ENCODE data around the gene WDR90.

Gene WDR90

DNA sequence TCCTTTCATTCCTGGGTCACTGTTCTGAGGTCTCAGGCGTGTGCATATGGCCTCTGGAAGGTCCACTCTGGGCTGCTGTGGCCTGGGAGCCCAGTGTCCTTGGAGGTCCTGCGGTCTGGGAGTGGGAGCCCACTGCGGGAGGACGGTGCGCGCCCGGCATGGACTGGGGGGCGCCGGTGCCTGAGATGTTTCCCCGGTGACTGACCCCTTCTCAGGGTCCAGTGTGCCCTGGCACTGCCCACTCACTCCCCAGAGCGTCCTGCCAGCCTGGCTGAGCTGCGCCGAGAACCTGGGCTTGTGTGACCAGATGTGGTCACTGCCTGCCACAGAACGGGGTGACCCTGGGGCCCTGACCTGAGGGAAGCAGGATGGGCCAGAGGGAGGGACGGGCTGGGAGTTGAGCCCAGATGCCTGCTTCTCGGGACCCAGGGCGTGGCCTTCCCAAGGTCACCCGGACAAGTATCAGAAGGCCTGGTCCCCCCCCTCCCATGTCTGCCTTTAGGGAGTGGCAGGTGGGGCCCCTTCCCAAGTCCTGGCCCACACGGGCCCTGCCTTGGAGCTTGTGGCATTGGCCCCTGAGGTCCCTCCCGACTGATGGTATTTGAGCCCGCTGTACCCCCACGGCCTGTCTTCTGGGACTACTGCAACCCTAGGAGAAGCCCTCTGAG is 25.2 kb downstream of the WDR90 start:
- in situ Hi-C loops (cut with MboI; ENCODE audit: low sequenced_read_pairs), result no loop called here

DNA sequence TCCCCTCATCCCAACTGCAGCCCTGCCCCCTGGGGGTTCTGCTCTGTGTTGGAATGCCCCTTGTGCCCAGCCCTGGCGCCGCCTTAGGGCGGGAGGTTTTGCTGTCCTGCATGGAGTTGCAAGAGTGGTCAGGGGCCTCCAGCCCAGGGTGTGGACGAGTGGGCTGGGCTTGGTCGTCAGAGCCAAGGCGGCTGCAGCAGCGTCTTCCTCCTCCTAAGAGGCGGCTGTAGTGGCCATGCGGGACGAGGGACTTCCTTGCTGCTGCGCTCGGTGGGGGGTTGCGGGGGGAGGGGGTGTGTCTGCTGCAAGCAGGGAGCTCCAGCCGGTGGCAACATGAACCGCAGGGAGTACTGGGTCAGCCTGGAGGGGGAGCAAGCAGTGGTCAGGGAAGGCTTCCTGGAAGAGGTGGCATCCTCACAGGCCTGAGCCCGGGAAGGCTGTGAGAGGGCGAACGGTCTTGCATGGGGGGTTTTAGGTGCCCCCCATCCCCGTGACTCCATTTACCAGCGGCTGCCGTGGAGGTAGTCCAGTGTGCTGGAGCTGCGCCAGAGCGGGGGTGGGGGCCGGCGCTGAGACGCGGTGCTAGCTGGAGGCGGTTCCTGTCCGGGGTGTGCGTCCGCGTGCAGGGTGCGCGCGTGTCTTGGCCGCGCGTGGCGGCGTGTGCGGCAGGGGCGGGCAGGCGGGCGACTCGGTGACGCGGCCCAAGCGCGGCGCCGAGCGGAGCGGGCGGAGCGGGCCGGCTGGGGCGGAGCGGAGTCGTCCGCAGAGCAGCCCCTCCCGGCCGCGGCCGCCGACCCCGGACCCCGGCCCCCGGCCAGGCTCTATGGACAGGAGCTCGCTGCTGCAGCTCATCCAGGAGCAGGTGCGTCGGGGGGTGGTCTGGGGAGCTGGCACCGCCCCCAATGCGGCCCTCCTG is 26.1 kb downstream of the WDR90 start, which contains the start of gene RHBDL1:
RHBDL1 (plus strand) TSS at position 704 of the 916 bp plus-strand sequence; CDS start at position 824, 120 bp downstream.
- in situ Hi-C loops (cut with MboI; ENCODE audit: low sequenced_read_pairs), result no loop called here

DNA sequence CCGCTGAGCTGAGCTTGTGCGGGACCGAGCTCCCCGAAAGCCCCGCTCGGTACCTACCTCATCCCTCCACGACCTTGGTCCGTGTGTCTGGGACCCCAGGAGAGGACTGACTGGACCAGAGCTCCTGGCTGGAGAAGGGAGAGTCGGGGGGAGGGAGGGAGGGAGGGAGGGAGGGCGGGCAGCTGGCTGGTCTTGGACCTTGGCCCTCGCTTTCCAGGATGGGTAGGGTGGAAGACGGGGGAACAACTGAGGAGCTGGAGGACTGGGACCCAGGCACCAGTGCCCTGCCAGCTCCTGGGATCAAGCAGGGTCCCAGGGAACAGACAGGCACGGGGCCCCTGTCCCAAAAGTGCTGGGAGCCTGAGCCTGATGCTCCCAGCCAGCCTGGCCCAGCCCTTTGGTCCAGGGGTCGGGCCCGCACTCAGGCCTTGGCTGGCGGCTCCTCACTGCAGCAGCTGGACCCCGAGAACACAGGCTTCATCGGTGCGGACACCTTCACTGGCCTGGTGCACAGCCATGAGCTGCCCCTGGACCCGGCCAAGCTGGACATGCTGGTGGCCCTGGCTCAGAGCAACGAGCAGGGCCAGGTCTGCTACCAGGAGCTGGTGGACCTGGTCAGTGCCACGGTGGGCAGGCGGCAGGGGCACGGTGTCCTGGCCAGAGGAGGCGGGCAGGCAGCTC is 26.9 kb downstream of the WDR90 start:
- in situ Hi-C loops (cut with MboI; ENCODE audit: low sequenced_read_pairs), result no loop called here

DNA sequence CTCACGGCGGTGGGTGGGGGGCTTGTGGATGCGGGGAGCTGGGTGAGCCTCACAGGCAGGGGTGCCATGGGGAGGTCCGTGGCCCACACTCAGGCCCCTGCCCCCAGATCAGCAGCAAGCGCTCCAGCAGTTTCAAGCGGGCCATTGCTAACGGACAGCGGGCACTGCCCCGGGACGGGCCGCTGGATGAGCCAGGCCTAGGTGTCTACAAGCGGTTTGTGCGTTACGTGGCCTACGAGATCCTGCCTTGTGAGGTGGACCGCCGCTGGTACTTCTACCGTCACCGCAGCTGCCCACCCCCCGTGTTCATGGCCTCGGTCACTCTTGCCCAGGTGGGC is 27.4 kb downstream of the WDR90 start:
- in situ Hi-C loops (cut with MboI; ENCODE audit: low sequenced_read_pairs), result no loop called here

DNA sequence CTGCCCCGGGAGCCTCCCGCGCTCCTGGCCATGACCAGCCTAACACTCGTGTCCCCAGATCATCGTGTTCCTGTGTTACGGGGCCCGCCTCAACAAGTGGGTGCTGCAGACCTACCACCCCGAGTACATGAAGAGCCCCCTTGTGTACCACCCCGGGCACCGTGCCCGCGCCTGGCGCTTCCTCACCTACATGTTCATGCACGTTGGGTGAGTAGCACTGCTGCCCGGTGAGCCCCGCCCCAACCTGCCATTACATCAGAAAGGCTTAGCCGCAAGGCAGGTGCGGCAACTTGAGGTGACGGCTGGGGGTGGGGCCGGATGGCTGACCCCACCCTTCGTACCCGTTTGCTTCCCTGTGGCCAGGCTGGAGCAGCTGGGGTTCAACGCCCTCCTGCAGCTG is 27.7 kb downstream of the WDR90 start:
- in situ Hi-C loops (cut with MboI; ENCODE audit: low sequenced_read_pairs), result no loop called here

DNA sequence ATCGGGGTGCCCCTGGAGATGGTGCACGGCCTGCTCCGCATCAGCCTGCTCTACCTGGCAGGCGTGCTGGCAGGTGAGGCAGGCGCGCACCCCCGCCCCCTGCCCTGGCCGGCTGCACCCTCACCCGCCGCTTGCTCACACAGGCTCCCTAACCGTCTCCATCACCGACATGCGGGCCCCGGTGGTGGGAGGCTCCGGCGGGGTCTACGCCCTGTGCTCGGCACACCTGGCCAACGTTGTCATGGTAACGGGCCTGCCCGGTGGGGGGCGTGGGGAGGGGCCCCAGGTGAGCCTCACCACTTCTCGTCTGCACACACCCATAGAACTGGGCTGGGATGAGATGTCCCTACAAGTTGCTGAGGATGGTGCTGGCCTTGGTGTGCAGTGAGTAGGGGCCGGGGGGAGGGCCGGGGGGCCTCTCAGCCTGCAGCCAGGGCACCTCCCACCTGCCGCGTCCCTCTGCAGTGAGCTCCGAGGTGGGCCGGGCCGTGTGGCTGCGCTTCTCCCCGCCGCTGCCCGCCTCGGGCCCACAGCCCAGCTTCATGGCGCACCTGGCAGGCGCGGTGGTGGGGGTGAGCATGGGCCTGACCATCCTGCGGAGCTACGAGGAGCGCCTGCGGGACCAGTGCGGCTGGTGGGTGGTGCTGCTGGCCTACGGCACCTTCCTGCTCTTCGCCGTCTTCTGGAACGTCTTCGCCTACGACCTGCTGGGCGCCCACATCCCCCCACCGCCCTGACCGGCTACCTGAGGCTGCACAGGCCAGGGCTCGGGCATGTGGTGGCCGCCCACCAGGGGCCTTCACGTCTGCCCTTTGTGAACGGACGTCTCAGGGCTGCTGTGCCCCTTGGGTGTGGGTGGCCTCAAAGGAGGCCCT is 28.4 kb downstream of the WDR90 start:
- in situ Hi-C loops (cut with MboI; ENCODE audit: low sequenced_read_pairs), result no loop called here

DNA sequence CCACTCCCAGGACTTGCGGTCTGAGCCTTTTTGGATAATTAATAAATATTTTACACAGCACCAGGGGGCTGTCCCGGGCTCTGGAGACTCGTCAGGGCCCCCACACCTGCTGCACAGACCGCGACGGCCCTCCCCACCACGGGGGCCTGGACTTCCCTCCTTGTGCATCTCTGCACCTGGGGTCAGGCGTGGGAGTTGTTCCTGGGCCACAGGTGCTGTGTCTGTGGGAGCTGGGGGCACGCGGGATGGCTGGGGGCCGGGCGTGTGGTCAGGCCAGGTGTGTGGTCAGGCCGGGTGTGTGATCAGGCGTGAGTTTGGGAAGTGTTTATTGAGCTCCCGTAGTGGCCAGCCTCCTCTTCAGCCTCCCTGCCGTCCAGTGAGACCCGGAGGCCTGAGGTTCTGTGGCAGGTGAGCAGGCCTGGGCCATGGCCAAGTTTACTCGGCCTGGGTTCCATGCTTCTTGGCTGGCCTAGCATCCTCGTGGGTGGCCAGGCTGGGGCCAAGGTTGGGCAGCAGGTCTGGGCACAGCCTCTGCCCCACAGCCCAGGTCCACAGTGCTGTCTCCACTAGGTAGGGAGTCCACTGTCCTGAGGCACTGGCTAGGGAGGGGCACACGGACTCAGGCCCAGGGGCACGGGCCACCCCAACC is 29.2 kb downstream of the WDR90 start:
- in situ Hi-C loops (cut with MboI; ENCODE audit: low sequenced_read_pairs), result no loop called here

DNA sequence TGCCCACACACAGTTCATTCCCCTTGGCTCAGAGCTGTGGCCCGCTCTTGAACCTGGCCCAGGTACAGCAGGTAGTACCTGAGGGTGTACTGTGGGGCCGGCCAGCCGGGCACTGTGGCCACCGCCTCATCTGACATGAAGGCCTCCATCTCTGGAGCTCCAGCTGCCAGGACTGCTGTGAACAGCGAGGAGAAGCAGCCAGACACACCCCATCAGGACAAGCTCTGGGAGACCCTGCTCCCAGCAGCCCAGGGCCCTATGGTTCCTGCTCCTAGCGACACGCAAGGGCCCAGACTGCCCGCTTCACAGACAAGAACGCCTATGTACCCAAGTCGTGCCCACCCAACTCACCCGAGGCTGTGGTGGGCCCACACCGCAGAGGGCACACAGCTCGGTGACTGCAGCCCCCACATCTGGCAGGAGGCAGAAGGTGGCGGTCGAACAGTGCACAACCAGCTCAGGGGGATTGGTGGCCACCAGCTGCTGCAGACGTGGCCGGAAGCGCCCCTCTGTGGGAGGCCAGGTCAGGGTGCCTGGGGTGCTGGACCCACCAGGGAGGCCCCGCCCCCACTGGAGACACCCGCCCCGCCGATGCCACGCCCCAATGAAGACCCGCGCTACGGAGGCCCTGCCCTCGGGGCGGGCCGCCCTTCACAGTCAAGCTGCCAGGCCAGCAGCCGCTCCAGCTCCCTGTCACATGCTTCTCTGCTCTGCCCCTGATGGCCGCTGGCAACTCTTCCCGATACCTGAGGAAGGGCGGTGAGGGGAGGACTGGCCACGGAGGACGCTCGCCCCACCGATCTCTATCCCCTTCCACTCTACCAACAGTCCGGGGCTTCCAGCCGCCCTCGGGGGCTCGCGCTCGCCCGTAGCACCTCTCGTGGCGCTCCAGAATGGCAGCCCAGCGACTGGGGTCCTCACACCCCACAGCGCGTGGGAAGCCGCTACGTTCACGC is 30.0 kb downstream of the WDR90 start:
- in situ Hi-C loops (cut with MboI; ENCODE audit: low sequenced_read_pairs), result no loop called here

DNA sequence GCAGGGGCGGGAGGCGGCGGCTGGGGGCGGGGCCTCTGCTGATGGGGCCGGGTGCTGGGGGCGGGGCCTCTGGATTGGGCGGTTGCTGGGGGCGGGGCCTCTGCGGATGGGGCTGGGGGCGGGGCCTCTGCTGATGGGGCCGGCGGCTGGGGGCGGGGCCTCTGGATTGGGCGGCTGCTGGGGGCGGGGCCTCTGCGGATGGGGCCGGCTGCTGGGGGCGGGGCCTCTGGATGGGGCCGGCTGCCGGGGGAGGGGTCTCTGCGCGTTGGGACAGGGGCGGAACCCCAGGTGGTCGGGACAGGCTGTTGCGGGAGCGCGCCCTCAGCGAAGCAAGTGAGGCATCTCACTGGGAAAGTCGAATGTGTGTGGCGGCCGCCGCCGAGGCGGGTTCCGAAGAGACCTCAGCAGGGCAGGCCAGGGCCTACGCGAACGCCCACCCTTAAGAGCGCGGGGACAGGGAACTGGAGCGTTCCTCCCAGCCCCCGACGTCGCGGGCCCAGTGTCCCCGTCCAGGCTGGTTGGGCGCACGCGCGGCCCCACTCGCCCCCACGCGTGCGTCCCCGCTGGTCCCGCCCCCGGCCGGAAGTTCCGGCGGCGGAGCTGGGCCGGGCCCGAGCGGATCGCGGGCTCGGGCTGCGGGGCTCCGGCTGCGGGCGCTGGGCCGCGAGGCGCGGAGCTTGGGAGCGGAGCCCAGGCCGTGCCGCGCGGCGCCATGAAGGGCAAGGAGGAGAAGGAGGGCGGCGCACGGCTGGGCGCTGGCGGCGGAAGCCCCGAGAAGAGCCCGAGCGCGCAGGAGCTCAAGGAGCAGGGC is 30.9 kb downstream of the WDR90 start, which contains the start of gene STUB1:
STUB1 (plus strand) TSS at position 597 of the 811 bp plus-strand sequence; CDS start at position 713, 116 bp downstream.
- in situ Hi-C loops (cut with MboI; ENCODE audit: low sequenced_read_pairs), result loop anchor here (10.0 kb wide), 1 partner anchor 105 kb away; the partner anchor contains the start of genes CHTF18 and RPUSD1

DNA sequence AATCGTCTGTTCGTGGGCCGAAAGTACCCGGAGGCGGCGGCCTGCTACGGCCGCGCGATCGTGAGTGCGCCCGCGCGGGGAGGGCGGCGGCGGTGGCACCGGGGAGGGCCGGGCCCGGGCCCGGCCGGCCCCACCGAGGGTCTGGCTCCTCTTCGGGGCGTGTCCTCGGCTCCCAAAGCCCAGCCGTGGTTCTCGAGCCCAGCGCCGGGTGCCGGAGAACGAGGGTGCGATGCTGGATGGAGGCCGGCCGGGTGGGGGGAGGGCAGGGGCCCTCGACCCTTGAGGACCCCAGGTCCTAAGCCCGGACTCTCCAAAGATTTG is 31.4 kb downstream of the WDR90 start:
- in situ Hi-C loops (cut with MboI; ENCODE audit: low sequenced_read_pairs), result loop anchor here (10.0 kb wide), 1 partner anchor 104 kb away; the partner anchor contains the start of genes CHTF18 and RPUSD1

DNA sequence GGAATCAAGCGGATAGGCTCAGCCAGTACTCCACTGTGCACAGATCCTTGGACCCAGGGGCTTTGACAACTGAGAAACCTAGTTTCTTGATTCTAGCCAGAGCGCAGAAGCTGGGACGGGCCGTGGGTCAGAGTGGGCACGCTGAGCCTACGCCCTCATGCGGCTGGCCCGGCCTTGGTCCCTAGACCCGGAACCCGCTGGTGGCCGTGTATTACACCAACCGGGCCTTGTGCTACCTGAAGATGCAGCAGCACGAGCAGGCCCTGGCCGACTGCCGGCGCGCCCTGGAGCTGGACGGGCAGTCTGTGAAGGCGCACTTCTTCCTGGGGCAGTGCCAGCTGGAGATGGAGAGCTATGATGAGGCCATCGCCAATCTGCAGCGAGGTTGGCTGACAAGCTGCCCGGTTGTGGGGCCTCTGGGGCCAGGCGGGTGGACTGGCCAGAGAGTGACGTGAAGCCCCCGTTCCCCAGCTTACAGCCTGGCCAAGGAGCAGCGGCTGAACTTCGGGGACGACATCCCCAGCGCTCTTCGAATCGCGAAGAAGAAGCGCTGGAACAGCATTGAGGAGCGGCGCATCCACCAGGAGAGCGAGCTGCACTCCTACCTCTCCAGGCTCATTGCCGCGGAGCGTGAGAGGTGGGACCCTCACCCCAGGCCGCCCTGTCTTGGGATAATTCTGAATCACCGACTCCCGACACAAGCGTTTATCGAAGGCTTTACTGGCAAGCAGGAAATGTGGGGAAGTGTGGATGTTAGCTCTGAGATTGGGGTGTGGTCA is 32.0 kb downstream of the WDR90 start:
- in situ Hi-C loops (cut with MboI; ENCODE audit: low sequenced_read_pairs), result loop anchor here (10.0 kb wide), 1 partner anchor 104 kb away; the partner anchor contains the start of genes CHTF18 and RPUSD1

DNA sequence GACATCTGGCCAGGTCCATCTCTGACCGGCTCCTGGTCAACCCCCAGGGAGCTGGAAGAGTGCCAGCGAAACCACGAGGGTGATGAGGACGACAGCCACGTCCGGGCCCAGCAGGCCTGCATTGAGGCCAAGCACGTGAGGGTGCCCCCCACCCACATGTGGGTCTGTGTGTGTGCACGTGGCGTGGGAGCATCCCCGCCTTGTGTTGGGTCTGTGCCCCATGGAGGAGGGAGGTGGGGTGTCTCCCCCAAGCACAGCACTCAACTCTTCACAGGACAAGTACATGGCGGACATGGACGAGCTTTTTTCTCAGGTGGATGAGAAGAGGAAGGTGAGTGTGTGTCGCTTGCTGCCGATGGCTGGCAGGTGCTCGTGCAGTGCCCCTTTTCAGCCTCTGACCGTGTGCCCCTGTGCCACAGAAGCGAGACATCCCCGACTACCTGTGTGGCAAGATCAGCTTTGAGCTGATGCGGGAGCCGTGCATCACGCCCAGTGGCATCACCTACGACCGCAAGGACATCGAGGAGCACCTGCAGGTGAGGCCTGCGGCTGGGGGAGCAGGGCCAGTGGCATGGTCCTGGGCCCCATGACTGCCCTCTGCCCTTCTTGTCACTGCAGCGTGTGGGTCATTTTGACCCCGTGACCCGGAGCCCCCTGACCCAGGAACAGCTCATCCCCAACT is 32.7 kb downstream of the WDR90 start:
- in situ Hi-C loops (cut with MboI; ENCODE audit: low sequenced_read_pairs), result loop anchor here (10.0 kb wide), 1 partner anchor 103 kb away; the partner anchor contains the start of genes CHTF18 and RPUSD1

DNA sequence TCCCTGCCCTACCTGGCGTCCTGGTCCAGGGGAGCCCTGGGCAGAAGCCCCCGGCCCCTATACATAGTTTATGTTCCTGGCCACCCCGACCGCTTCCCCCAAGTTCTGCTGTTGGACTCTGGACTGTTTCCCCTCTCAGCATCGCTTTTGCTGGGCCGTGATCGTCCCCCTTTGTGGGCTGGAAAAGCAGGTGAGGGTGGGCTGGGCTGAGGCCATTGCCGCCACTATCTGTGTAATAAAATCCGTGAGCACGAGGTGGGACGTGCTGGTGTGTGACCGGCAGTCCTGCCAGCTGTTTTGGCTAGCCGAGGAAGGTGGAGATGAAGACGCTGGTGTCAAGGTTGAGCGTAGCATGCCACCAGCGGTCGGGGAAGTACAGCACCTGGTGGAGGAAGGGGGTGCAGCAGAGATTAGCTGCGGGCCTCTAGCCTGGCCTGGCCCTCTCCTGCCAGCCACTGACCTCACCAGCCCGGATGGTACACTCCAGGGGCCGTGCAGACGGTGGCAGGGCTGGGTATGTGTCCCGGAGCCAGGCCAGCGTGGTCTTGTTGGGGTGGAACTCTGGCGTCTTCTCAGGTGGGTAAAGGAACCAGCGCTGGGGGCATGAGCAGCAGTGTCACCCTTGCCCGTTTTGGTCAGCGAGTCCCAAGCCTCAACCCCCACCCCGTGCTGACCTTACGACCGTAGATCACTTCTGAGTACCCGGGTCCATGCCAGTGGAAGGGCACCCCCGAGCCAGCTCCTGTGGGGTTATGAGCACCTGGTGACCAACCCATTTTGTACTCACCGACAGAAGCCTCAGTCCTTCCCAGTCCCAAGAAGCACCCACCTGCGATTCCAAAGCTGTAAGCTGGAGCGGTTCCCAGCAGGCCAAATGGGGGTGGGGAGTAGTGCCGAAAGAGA is 33.6 kb downstream of the WDR90 start:
- in situ Hi-C loops (cut with MboI; ENCODE audit: low sequenced_read_pairs), result loop anchor here (10.0 kb wide), 1 partner anchor 102 kb away; the partner anchor contains the start of genes CHTF18 and RPUSD1

DNA sequence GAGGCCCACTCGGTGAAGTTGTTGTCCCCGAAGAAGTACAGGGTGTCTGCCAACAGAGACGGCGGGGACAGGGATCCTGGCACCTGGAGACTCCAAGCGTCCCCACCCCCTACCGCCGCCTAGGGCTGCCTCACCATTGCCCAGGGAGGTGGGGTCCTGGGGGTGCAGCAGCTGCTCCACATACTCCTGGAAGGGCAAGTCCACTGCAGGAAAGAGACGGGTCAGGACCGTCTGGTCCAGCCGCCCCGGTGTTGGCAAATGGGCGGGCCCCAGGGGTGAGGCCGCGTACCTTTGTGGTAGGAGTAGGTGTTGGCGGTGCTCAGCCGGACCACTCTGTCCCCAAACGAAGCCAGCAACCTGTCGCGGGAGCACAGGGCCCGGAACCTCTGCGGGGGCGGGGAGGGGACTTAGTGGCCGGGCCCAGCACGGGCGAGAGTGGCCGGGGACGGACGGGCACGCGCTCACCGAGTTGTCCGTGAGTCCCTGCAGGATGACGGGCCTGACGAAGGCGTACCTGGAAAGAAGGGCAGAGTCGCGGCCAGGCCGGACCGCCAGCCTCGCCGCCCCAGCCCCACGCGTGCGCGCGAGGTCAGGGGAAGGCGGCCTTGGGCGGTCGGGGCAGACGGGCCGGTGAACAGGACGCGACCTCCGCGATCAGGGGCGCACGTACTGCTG is 34.4 kb downstream of the WDR90 start:
- in situ Hi-C loops (cut with MboI; ENCODE audit: low sequenced_read_pairs), result loop anchor here (10.0 kb wide), 1 partner anchor 101 kb away; the partner anchor contains the start of genes CHTF18 and RPUSD1

Measured in HL-60/S4 treated with phorbol 12-myristate 13-acetate at 8.2 ng/mL for 4 days and 3 days (cell line).